ENCODE data around the gene ASPSCR1.

The ASPSCR1 gene

DNA sequence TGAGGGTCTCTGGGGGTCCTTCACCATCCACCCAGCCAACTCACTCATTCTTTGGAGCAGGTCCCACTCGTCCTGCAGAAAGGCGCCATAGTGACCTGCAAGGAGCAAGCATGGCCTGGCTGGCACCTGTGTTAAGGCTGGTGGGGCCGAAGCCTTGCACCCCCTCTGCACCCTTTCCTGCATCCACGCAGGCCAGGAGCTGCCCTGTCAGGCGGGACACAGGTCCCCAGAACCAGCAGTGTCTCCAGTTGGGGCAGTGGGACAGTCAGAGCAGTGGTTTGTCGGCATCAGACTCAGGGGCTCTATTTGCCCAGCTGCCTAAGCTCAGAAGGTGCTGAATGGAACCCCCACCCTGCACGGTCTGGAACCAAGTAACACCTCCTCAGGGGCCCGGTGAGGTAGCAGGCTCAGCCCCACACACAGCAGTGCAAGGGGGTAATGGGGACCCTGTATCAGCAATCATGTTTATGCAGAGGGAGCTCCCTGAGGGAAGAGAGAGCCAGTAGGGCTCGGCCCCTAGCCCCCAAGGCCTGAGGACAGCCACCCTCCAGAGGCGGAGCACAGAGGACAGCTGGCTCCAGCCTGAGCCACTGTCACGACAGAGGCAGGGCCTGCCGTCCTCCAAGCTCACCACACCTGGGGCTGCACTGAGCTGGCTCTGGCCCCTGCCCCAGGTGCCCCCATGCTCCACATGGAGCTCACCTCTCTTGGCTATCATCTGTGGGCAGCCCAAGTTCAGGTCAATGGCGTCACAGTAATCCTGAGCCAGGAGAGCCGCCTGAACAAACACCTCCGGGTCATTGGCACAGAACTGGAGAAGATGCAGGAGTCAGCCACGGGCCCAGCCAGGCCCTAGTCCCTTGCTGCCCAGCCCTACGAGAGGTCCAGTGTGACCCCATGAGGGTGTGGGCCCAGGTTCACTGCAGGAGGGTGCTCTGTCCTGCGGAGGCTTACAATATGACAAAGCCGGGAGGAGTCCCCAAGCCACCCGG lies 86.3 kb downstream of the ASPSCR1 start:
- no peak for DNase-seq (ENCODE audit: low read depth in 4 of 4, low spot score in 1 of 4)

DNA sequence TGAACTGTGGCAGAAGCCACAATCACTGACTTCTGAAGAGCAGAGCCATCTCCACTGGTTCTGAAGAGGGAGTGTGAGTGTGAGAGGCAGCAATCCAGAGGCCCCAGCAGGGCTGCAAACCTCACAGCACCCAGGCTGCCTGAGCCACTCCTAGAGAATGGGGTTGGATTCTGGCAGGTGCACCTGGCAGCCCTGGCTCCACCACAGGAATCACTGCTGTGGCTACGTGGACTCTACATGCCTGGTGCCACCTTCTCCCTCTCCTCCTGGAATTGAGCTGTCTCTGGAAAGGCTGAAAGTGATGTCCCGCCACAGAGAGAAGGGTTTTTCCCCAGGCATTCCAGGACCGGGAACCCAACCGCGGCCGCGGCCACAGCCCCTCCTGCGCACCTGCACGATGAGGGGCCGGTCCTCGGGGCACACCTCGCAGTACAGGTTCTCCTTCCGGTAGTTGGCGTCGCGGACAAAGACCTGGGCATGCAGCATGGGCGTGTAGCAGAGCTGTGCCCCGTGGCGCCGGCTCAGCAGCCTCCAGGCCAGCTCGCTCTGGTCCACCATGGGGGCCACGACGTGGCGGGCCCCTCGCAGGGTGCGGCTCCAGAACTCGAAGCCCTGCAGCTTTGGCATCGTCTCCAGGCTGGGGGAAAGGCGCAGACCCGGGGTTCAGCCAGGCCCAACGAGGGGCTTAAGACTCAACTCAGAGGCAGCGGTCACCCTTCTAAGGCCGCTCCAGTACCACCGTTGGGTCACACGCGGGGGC lies 87.2 kb downstream of the ASPSCR1 start:
- DNase-seq (ENCODE audit: low read depth in 4 of 4, low spot score in 1 of 4): no peak

- DNase-seq (ENCODE audit: low read depth in 4 of 4, low spot score in 1 of 4): no peak
These were observed 87.8 kb downstream of the ASPSCR1 start for GRCh38 chr17:82065193-82065637.

DNA sequence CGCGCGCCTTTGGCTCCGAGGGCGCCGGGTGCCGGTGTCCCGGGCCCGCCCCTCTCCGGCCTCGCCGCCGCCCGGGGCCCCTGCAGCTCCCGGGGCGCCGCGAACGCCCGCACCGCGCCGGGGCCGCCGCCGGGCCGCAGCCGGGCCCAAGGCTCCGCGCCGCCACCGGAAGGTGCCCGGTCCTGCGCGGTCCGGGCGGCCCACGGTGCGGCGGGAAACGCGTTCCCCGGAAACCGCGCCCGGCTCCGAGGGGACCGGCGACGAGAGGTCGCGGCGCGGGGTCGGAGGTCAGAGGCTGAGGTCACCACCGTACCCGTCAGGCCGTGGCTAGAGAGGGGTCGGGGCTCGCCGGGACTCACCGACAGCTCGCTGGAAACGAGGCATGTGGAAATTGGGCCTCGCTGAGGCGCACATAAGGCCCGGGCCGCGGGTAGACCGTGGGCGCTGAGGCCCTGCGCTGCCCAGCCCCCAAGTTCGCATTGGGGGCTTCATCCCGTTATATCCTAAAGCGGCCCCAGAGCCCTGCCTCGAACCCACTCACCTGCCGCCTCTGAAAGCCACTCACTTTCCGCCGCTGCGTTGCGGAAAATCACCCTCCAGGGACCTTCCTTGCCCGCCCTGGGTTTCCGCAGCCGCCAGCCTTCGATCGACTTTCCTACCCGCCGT lies 88.3 kb downstream of the ASPSCR1 start, which contains the start of gene DUS1L:
DUS1L (minus strand) TSS at position 167 of the 666 bp plus-strand sequence. CDS start 745 bp downstream, outside the sequence.
- DNase-seq (ENCODE audit: low read depth in 4 of 4, low spot score in 1 of 4): peak; percentile 50 to 58 (median 54)
